Lower lobe of right lung (tissue), 2 donors: ENCODE data around the gene MRPS12. TPM values are rescaled to one million over a fixed set of nuclear protein-coding genes. Genes with fewer than 3 reads are reported as not detected.

Experiments
- ATAC-seq, 2 donors: fragments of 200-7000 bp; cut with Tn5 transposase; one replicate each; pipeline ENCODE4 v1.9.1; 2020 to 2022; ENCODE audit warnings: mild to moderate bottlenecking in 2 of 2, moderate library complexity in 2 of 2
- DNase-seq: peaks from one replicate; pipeline ENCODE4 v3.0.0-alpha.2; 2020
- H3K27ac ChIP-seq: fragments of 200-600 bp; one replicate; pipeline ENCODE4 v1.8.0; 2022
- H3K27me3 ChIP-seq: fragments of 200-600 bp; one replicate; pipeline ENCODE4 v1.8.0; 2022; ENCODE audit warnings: low read depth
- H3K36me3 ChIP-seq: fragments of 200-600 bp; one replicate; pipeline ENCODE4 v1.8.0; 2022; ENCODE audit warnings: mild to moderate bottlenecking
- H3K4me1 ChIP-seq: fragments of 200-600 bp; one replicate; pipeline ENCODE4 v1.8.0; 2022
- H3K4me3 ChIP-seq: fragments of 200-600 bp; one replicate; pipeline ENCODE4 v1.8.0; 2022; ENCODE audit warnings: mild to moderate bottlenecking
- H3K9me3 ChIP-seq: fragments of 200-600 bp; one replicate; pipeline ENCODE4 v1.8.0; 2022
- intact Hi-C: fragments of 100-400 bp; cut with DNase I; formaldehyde crosslinking; loops from one replicate; pipeline ENCODE4 v1.11.0; 2022
- total RNA-seq: library from RNA; stranded (reverse); fragmentation: NEBNext Ultra II Directional; extraction: Animal tissue kit (Norgen Biotek cat#: 25700); gene quantifications from one replicate; pipeline ENCODE4 v1.2.1, GENCODE V29; 2021
- TF ChIP-seq, protein P1 (sequence below): fragments of 200-600 bp; IDR thresholded peaks from one replicate; pipeline ENCODE4 v1.8.0; 2022; ENCODE audit warnings: antibody characterized with exemption, mild to moderate bottlenecking
- donor health status: DM: no; HTN: yes; CAD: no; lungs with severe emphysema.

The MRPS12 gene
- total RNA-seq, 1 donor from 2014 or later = 25.9 TPM

DNA sequence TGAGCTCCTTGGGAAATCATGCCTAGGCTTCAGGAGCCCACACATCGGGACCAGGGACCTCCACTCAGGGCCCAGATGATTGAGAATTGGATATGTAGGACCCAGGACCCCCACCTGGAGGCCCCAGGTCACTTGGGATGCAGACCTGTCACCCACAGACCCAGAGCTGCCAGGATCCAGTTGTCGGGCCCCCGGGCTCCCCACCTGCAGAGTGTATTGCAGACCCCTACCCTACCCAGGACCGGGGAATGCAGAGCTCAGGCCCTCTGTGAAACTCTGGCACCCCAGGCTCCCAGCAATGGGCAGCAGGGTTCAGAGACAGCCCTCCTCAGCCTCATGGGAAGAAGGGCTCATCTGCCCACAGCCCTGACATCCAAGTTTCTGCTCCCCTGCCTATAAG is 25.1 kb upstream of the MRPS12 start:
- intact Hi-C loops = no loop called here
- ATAC-seq (no peak), DNase-seq (no peak)
- Histone ChIP-seq H3K4me1 (peaks cover 9% of the 10 kb centered on the region), H3K27ac (no peak overlapping the region), H3K27me3 (no peaks in the 10 kb centered on the region), H3K9me3 (no peaks in the 10 kb centered on the region), H3K4me3 (no peak overlapping the region), H3K36me3 (peaks cover 51% of the 10 kb centered on the region)
- TF ChIP-seq, protein P1, sequence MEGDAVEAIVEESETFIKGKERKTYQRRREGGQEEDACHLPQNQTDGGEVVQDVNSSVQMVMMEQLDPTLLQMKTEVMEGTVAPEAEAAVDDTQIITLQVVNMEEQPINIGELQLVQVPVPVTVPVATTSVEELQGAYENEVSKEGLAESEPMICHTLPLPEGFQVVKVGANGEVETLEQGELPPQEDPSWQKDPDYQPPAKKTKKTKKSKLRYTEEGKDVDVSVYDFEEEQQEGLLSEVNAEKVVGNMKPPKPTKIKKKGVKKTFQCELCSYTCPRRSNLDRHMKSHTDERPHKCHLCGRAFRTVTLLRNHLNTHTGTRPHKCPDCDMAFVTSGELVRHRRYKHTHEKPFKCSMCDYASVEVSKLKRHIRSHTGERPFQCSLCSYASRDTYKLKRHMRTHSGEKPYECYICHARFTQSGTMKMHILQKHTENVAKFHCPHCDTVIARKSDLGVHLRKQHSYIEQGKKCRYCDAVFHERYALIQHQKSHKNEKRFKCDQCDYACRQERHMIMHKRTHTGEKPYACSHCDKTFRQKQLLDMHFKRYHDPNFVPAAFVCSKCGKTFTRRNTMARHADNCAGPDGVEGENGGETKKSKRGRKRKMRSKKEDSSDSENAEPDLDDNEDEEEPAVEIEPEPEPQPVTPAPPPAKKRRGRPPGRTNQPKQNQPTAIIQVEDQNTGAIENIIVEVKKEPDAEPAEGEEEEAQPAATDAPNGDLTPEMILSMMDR = no peak

DNA sequence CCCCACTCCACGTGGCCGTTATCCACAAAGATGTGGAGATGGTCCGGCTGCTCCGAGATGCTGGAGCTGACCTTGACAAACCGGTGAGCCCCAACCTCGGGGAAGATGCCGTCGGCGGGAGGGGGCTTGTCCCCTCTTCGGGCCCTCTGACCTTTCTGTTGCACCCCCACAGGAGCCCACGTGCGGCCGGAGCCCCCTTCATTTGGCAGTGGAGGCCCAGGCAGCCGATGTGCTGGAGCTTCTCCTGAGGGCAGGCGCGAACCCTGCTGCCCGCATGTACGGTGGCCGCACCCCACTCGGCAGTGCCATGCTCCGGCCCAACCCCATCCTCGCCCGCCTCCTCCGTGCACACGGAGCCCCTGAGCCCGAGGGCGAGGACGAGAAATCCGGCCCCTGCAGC is 23.5 kb upstream of the MRPS12 start:
- TF ChIP-seq, protein P1 = no peak
- Histone ChIP-seq H3K4me3 (no peak overlapping the region), H3K36me3 (peaks cover 51% of the 10 kb centered on the region), H3K9me3 (no peaks in the 10 kb centered on the region), H3K4me1 (no peaks in the 10 kb centered on the region), H3K27ac (no peak overlapping the region), H3K27me3 (peaks cover 12% of the 10 kb centered on the region)
- intact Hi-C loops = no loop called here
- peak in 1 of 2 donors; percentile 7 for ATAC-seq
- no peak for DNase-seq

DNA sequence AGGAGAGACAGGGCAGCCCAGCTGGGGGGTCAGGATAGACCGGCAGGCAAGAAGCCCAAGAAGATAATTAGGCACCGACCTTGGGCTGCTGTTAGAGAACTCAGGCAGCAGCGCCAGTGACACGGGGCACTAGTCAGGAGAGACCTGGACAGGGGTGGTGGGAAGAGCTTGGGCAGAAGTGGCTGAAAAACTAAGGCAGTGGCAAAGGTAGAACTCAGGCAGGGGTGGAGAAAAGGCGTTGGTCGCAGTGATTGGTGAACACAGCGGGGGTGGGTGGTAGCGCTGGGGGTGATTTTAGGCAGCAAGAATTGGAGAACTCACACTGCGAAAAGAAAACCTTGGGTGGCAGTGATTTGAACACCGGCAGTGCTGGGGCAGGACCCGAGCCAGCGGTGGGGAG is 23.1 kb upstream of the MRPS12 start:
- peaks cover 51% of the 10 kb centered on the region for H3K36me3 ChIP-seq
- H3K9me3 ChIP-seq = no peaks in the 10 kb centered on the region
- peaks cover 13% of the 10 kb centered on the region for H3K27me3 ChIP-seq
- no peak overlapping the region for H3K4me3 ChIP-seq
- DNase-seq = no peak
- H3K27ac ChIP-seq = no peak overlapping the region
- ATAC-seq = no peak
- H3K4me1 ChIP-seq = no peaks in the 10 kb centered on the region
- intact Hi-C loops = no loop called here
- TF ChIP-seq, protein P1 = no peak

DNA sequence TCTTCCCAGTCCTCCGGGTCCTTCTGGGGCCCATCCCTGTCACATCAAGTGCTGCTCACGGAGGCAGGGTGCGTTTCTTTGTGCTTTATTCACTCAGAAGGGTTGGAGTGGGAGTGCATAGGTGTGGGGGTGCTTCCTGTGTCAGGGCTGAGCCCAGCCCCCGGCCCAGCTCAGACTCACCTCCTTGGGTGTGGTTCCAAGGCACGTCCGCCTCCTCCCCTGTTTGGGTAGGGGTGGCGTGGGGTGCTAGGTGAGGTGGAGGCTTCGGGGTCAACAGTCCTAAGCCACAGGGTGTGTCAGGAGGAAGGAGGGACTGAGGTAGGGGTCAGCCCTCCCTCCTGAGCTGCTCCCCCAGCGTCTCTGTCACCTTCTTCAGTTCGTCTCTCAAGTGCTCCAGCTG is 21.8 kb upstream of the MRPS12 start:
- Histone ChIP-seq H3K9me3 (no peaks in the 10 kb centered on the region), H3K36me3 (peaks cover 51% of the 10 kb centered on the region), H3K4me3 (no peak overlapping the region), H3K27ac (no peak overlapping the region), H3K4me1 (no peaks in the 10 kb centered on the region), H3K27me3 (peaks cover 13% of the 10 kb centered on the region)
- no peak for DNase-seq
- no peak for ATAC-seq
- intact Hi-C loops = no loop called here
- TF ChIP-seq, protein P1 = no peak

DNA sequence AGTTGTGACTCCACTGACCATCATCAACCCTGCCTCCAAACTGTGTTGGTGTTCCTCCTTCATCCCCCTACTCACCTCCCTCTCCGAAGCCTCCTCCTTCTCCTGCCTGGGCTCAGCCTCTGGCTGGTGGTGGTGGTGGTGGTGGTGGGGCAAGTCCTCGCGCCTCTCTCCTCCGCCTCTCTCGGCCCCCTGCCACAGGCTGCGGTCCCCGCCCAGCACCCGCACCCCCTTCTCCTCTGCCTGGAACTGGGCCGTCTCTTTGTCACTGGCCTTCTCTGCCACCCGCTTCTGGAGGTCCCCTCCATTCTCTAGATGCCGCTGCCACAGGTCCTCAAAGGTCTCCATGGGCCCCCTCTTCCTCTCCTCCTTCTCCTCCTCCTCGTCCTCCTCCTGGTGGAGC is 20.3 kb upstream of the MRPS12 start:
- DNase-seq = no peak

More for the DNA sequence above, 20.3 kb upstream of the MRPS12 start:
- Histone ChIP-seq H3K4me1 (no peaks in the 10 kb centered on the region), H3K27me3 (peaks cover 13% of the 10 kb centered on the region), H3K9me3 (no peaks in the 10 kb centered on the region), H3K27ac (no peak overlapping the region), H3K36me3 (peaks cover 36% of the 10 kb centered on the region), H3K4me3 (no peak overlapping the region)
- TF ChIP-seq, protein P1 = no peak
- intact Hi-C loops = no loop called here
- ATAC-seq = no peak
